H9 (cell line): Measurements from ENCODE around the gene SNX32. TPM values are rescaled to one million over a fixed set of nuclear protein-coding genes. Genes with fewer than 3 reads are reported as not detected.

Experiments used
- DNase-seq: peaks from one replicate; pipeline ENCODE4 v3.0.0-alpha.2; 2017
- H2AFZ ChIP-seq: one replicate; pipeline ENCODE4 v1.6.1; 2013; ENCODE audit warnings: mild to moderate bottlenecking, low read length, control low read depth, moderate library complexity
- H2AK5ac ChIP-seq: 2 replicates; pipeline ENCODE4 v1.6.1; 2013; ENCODE audit warnings: low read length, control low read depth, mixed read lengths; ENCODE audit not compliant: insufficient read length
- H2BK120ac ChIP-seq: one replicate; pipeline ENCODE4 v1.6.1; 2013; ENCODE audit warnings: low read depth, mild to moderate bottlenecking, low read length, control low read depth, inconsistent platforms; ENCODE audit not compliant: poor library complexity, severe bottlenecking
- H2BK12ac ChIP-seq: 2 replicates; pipeline ENCODE4 v1.6.1; 2013; ENCODE audit warnings: low read length, control low read depth, mixed read lengths, low read depth; ENCODE audit not compliant: insufficient read length
- H2BK15ac ChIP-seq: 2 replicates; pipeline ENCODE4 v1.6.1; 2013; ENCODE audit warnings: low read depth, low read length, control low read depth
- H2BK20ac ChIP-seq: one replicate; pipeline ENCODE4 v1.6.1; 2013; ENCODE audit warnings: low read depth, mild to moderate bottlenecking, low read length, control low read depth, inconsistent platforms; ENCODE audit not compliant: poor library complexity, severe bottlenecking
- H2BK5ac ChIP-seq: 2 replicates; pipeline ENCODE4 v1.6.1; 2013; ENCODE audit warnings: low read length, control low read depth, mixed read lengths; ENCODE audit not compliant: insufficient read length
- H3K14ac ChIP-seq: 2 replicates; pipeline ENCODE4 v1.6.1; 2013; ENCODE audit warnings: low read length, control low read depth; ENCODE audit not compliant: insufficient read depth
- H3K18ac ChIP-seq: 2 replicates; pipeline ENCODE4 v1.6.1; 2013; ENCODE audit warnings: low read depth, mild to moderate bottlenecking, mixed read lengths, low read length, control low read depth; ENCODE audit not compliant: insufficient read length
- H3K23ac ChIP-seq: 2 replicates; pipeline ENCODE4 v1.6.1; 2013; ENCODE audit warnings: low read length, control low read depth, mixed read lengths, low read depth; ENCODE audit not compliant: insufficient read length
- H3K23me2 ChIP-seq: 2 replicates; pipeline ENCODE4 v1.6.1; 2013; ENCODE audit warnings: low read depth, mild to moderate bottlenecking, mixed read lengths, low read length, control low read depth; ENCODE audit not compliant: insufficient read length, poor library complexity, severe bottlenecking
- H3K27ac ChIP-seq: 2 replicates; pipeline ENCODE4 v1.5.1; 2013; ENCODE audit warnings: low read length, control low read depth, mixed read lengths, low read depth; ENCODE audit not compliant: insufficient read length
- H3K27me3 ChIP-seq: 2 replicates; pipeline ENCODE4 v1.6.1; 2013; ENCODE audit warnings: low read length, control low read depth, inconsistent platforms; ENCODE audit not compliant: insufficient read depth
- H3K4ac ChIP-seq: 2 replicates; pipeline ENCODE4 v1.6.1; 2013; ENCODE audit warnings: low read depth, mild to moderate bottlenecking, control low read depth, inconsistent platforms, low read length, moderate library complexity
- H3K4me1 ChIP-seq: 2 replicates; pipeline ENCODE4 v1.6.1; 2013; ENCODE audit warnings: low read length, control low read depth, inconsistent platforms; ENCODE audit not compliant: insufficient read depth
- H3K4me2 ChIP-seq: 2 replicates; pipeline ENCODE4 v1.6.1; 2013; ENCODE audit warnings: low read length, control low read depth, mixed read lengths; ENCODE audit not compliant: insufficient read length, insufficient read depth
- H3K56ac ChIP-seq: 2 replicates; pipeline ENCODE4 v1.6.1; 2013; ENCODE audit warnings: low read depth, mild to moderate bottlenecking, mixed read lengths, low read length, control low read depth; ENCODE audit not compliant: insufficient read length
- H3K79me1 ChIP-seq: 2 replicates; pipeline ENCODE4 v1.6.1; 2013; ENCODE audit warnings: low read depth, mild to moderate bottlenecking, moderate library complexity, low read length, control low read depth, inconsistent platforms; ENCODE audit not compliant: insufficient read depth, poor library complexity, severe bottlenecking
- H3K79me2 ChIP-seq: 2 replicates; pipeline ENCODE4 v1.6.1; 2013; ENCODE audit warnings: low read length, control low read depth, inconsistent platforms; ENCODE audit not compliant: insufficient read depth
- H3K9ac ChIP-seq: 2 replicates; pipeline ENCODE4 v1.6.1; 2013; ENCODE audit warnings: low read length, control low read depth, mixed read lengths; ENCODE audit not compliant: insufficient read length; ENCODE audit errors: extremely low read depth
- H3K9me3 ChIP-seq: one replicate; pipeline ENCODE4 v1.6.1; 2013; ENCODE audit warnings: low read depth, low read length, inconsistent platforms; ENCODE audit not compliant: control insufficient read depth
- H3T11ph ChIP-seq: one replicate; pipeline ENCODE4 v1.6.1; 2013; ENCODE audit warnings: mild to moderate bottlenecking, low read length, control low read depth, inconsistent platforms
- H4K20me1 ChIP-seq: one replicate; pipeline ENCODE4 v1.6.1; 2013; ENCODE audit not compliant: control insufficient read depth, insufficient read length, insufficient read depth
- H4K5ac ChIP-seq: 2 replicates; pipeline ENCODE4 v1.6.1; 2013; ENCODE audit warnings: low read depth, mild to moderate bottlenecking, mixed read lengths, low read length, control low read depth; ENCODE audit not compliant: insufficient read length
- H4K8ac ChIP-seq: replicated peaks from 2 replicates; pipeline ENCODE4 v1.6.1; 2013; ENCODE audit warnings: low read length, control low read depth, mixed read lengths, low read depth; ENCODE audit not compliant: insufficient read length
- H4K91ac ChIP-seq: 2 replicates; pipeline ENCODE4 v1.6.1; 2013; ENCODE audit warnings: low read depth, mild to moderate bottlenecking, moderate library complexity, mixed read lengths, low read length, control low read depth; ENCODE audit not compliant: insufficient read length
- H3K27ac Mint-ChIP-seq, 3 experiments: 2 replicates in 2 of 3; 3 replicates in 1 of 3; pipeline ENCODE4 v1.8.0; 2020 to 2021; ENCODE audit warnings: mixed read lengths in 3 of 3, mild to moderate bottlenecking in 1 of 3, moderate library complexity in 1 of 3
- H3K27me3 Mint-ChIP-seq: 2 replicates; pipeline ENCODE4 v1.8.0; 2021; ENCODE audit warnings: low read depth, mild to moderate bottlenecking, moderate library complexity, mixed read lengths
- H3K36me3 Mint-ChIP-seq, 3 experiments: 2 replicates in 2 of 3; 3 replicates in 1 of 3; pipeline ENCODE4 v1.8.0; 2020 to 2021; ENCODE audit warnings: low read depth in 3 of 3, mixed read lengths in 3 of 3; ENCODE audit not compliant: insufficient read depth in 1 of 3
- H3K4me1 Mint-ChIP-seq, 2 experiments: 2 replicates each; pipeline ENCODE4 v1.8.0; 2020; ENCODE audit warnings: mixed read lengths in 2 of 2
- H3K4me3 Mint-ChIP-seq, 2 experiments: 2 replicates in 1 of 2; 3 replicates in 1 of 2; pipeline ENCODE4 v1.8.0; 2020 to 2021; ENCODE audit warnings: mild to moderate bottlenecking in 2 of 2, mixed read lengths in 2 of 2, moderate library complexity in 1 of 2
- H3K9me3 Mint-ChIP-seq, 2 experiments: 2 replicates in 1 of 2; 3 replicates in 1 of 2; pipeline ENCODE4 v1.8.0; 2020; ENCODE audit warnings: mild to moderate bottlenecking in 2 of 2, mixed read lengths in 2 of 2, moderate library complexity in 1 of 2
- CTCF ChIP-seq: fragments of 200-600 bp; sonication (generic); conservative IDR thresholded peaks from 3 replicates; pipeline ENCODE4 v1.8.0; 2021; ENCODE audit warnings: antibody characterized with exemption, mild to moderate bottlenecking
- WGBS: extraction: QIAGEN DNeasy Blood & Tissue Kit; methylation state at CpG from one replicate; pipeline ENCODE4 v1.1.7; 2013; ENCODE audit warnings: missing lambda C conversion rate, low lambda C conversion rate, mixed read lengths; ENCODE audit not compliant: insufficient read length; ENCODE audit errors: extremely low coverage; 5-methylcytosine and 5-hydroxymethylcytosine counted together
- total RNA-seq: library from RNA; stranded (reverse); gene quantifications from 2 replicates; pipeline ENCODE4 v1.2.1, GENCODE V29; 2021

SNX32 gene
- total RNA-seq, 1 experiment from 2014 or later, result 1.2 TPM

GRCh38 chr11:65858681-65859087, 24.9 kb downstream of the SNX32 start:
- Histone ChIP-seq H4K20me1 (peaks cover 2% of the 10 kb centered on the region), H2BK20ac (no peak overlapping the region)

More at GRCh38 chr11:65858681-65859087, 24.9 kb downstream of the SNX32 start:
- Histone ChIP-seq H3K4me2 (peak overlapping the region; percentile 92), H3K9me3 (no peaks in the 10 kb centered on the region), H2BK5ac (no peak overlapping the region), H2AFZ (no peak overlapping the region), H3K23me2 (peaks cover 25% of the 10 kb centered on the region), H3K23ac (no peak overlapping the region), H4K91ac (no peak overlapping the region), H3K14ac (peak overlapping the region; percentile 68; the same call in 1 of the 2 replicates), H3K79me1 (peaks cover 3% of the 10 kb centered on the region), H2BK120ac (peak overlapping the region; percentile 79), H4K5ac (no peak overlapping the region), H2BK15ac (no peak overlapping the region), H4K8ac (no peak overlapping the region), H3T11ph (no peak overlapping the region), H3K18ac (peak overlapping the region; percentile 64), H2BK12ac (no peak overlapping the region), H3K27me3 (no peaks in the 10 kb centered on the region), H3K27ac (peak overlapping the region; percentile 54), H3K4me1 (no peaks in the 10 kb centered on the region), H3K56ac (no peak overlapping the region), H2AK5ac (no peak overlapping the region), H3K9ac (peak overlapping the region; percentile 56), H3K4ac (no peak overlapping the region; the same call in 1 of the 2 replicates), H3K79me2 (peaks cover 14% of the 10 kb centered on the region; the same call in 1 of the 2 replicates)
- TF ChIP-seq CTCF, result no peak
- Mint-ChIP-seq H3K9me3 (peaks cover 0 to 3% of the 10 kb centered on the region in 2 experiments; a peak in 2 of 5 replicates), H3K4me3 (peak overlapping the region; percentile 78 to 93), H3K4me1 (peaks cover 29 to 31% of the 10 kb centered on the region in 2 experiments), H3K27ac (peak overlapping the region; percentile 91 to 99 (median 97)), H3K36me3 (peaks cover 47 to 52% (median 51%) of the 10 kb centered on the region in 3 experiments), H3K27me3 (no peaks in the 10 kb centered on the region)
- no peak for DNase-seq
- no CpG with 5 or more reads among the region's 10 CpGs for WGBS
